ENCODE results near the gene SCGB1A1.

SCGB1A1 gene

GRCh38 chr11:62421996-62422395 is 3.2 kb downstream of the SCGB1A1 start:
- no peak for TF ChIP-seq POLR2A (IDR thresholded peaks at IDR 0.05; ENCODE audit: low read depth, low read length)
- no peak for FAIRE-seq
- DNase-seq (ENCODE audit: insufficient read length, low spot score): no peak

- no peak for FAIRE-seq
- no peak for DNase-seq (ENCODE audit: insufficient read length, low spot score)
- TF ChIP-seq POLR2A (IDR thresholded peaks at IDR 0.05; ENCODE audit: low read depth, low read length): no peak
These were observed 4.2 kb downstream of the SCGB1A1 start for GRCh38 chr11:62423012-62423411.

GRCh38 chr11:62427630-62428233 is 8.9 kb downstream of the SCGB1A1 start:
- no peak for TF ChIP-seq POLR2A (IDR thresholded peaks at IDR 0.05; ENCODE audit: low read depth, low read length)
- FAIRE-seq (no peak), DNase-seq (ENCODE audit: insufficient read length, low spot score) (no peak)

- TF ChIP-seq POLR2A (IDR thresholded peaks at IDR 0.05; ENCODE audit: low read depth, low read length): no peak
- DNase-seq (ENCODE audit: insufficient read length, low spot score) (no peak), FAIRE-seq (no peak)
These were observed 10.2 kb downstream of the SCGB1A1 start for GRCh38 chr11:62428871-62429560.

- DNase-seq (ENCODE audit: insufficient read length, low spot score) (no peak), FAIRE-seq (no peak)
These were observed 11.6 kb downstream of the SCGB1A1 start for GRCh38 chr11:62430425-62430824.

GRCh38 chr11:62431171-62431901 is 12.5 kb downstream of the SCGB1A1 start:
- no peak for TF ChIP-seq POLR2A (IDR thresholded peaks at IDR 0.05; ENCODE audit: low read depth, low read length)
- no peak for FAIRE-seq
- DNase-seq (ENCODE audit: insufficient read length, low spot score): no peak

More at GRCh38 chr11:62430425-62430824, 11.6 kb downstream of the SCGB1A1 start:
- TF ChIP-seq POLR2A (IDR thresholded peaks at IDR 0.05; ENCODE audit: low read depth, low read length): no peak

GRCh38 chr11:62432695-62433094 is 13.9 kb downstream of the SCGB1A1 start:
- TF ChIP-seq POLR2A (IDR thresholded peaks at IDR 0.05; ENCODE audit: low read depth, low read length): no peak
- no peak for FAIRE-seq
- no peak for DNase-seq (ENCODE audit: insufficient read length, low spot score)

- FAIRE-seq (no peak), DNase-seq (ENCODE audit: insufficient read length, low spot score) (no peak)
- TF ChIP-seq POLR2A (IDR thresholded peaks at IDR 0.05; ENCODE audit: low read depth, low read length): no peak
These were observed 14.5 kb downstream of the SCGB1A1 start for GRCh38 chr11:62433141-62433903.

GRCh38 chr11:62433904-62434276 is 15.1 kb downstream of the SCGB1A1 start:
- TF ChIP-seq POLR2A (IDR thresholded peaks at IDR 0.05; ENCODE audit: low read depth, low read length): no peak
- FAIRE-seq (no peak), DNase-seq (ENCODE audit: insufficient read length, low spot score) (no peak)

- no peak for FAIRE-seq
These were observed 17.2 kb downstream of the SCGB1A1 start for GRCh38 chr11:62435846-62436660.

GRCh38 chr11:62437616-62438015 is 18.8 kb downstream of the SCGB1A1 start:
- TF ChIP-seq POLR2A (IDR thresholded peaks at IDR 0.05; ENCODE audit: low read depth, low read length): no peak
- FAIRE-seq (no peak), DNase-seq (ENCODE audit: insufficient read length, low spot score) (no peak)

More at GRCh38 chr11:62435846-62436660, 17.2 kb downstream of the SCGB1A1 start:
- DNase-seq (ENCODE audit: insufficient read length, low spot score): no peak
- TF ChIP-seq POLR2A (IDR thresholded peaks at IDR 0.05; ENCODE audit: low read depth, low read length): no peak

GRCh38 chr11:62438641-62439040 is 19.8 kb downstream of the SCGB1A1 start:
- DNase-seq (ENCODE audit: insufficient read length, low spot score) (no peak), FAIRE-seq (no peak)
- TF ChIP-seq POLR2A (IDR thresholded peaks at IDR 0.05; ENCODE audit: low read depth, low read length): no peak

All from H54 (cell line).